ENCODE data around the gene LEFTY1.
"Not testable (repeated sequence)": the region's sequence is repeated elsewhere in the genome, so short reads cannot be mapped to it uniquely, and the experiment has no call there.

Gene LEFTY1, protein sequence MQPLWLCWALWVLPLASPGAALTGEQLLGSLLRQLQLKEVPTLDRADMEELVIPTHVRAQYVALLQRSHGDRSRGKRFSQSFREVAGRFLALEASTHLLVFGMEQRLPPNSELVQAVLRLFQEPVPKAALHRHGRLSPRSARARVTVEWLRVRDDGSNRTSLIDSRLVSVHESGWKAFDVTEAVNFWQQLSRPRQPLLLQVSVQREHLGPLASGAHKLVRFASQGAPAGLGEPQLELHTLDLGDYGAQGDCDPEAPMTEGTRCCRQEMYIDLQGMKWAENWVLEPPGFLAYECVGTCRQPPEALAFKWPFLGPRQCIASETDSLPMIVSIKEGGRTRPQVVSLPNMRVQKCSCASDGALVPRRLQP

DNA sequence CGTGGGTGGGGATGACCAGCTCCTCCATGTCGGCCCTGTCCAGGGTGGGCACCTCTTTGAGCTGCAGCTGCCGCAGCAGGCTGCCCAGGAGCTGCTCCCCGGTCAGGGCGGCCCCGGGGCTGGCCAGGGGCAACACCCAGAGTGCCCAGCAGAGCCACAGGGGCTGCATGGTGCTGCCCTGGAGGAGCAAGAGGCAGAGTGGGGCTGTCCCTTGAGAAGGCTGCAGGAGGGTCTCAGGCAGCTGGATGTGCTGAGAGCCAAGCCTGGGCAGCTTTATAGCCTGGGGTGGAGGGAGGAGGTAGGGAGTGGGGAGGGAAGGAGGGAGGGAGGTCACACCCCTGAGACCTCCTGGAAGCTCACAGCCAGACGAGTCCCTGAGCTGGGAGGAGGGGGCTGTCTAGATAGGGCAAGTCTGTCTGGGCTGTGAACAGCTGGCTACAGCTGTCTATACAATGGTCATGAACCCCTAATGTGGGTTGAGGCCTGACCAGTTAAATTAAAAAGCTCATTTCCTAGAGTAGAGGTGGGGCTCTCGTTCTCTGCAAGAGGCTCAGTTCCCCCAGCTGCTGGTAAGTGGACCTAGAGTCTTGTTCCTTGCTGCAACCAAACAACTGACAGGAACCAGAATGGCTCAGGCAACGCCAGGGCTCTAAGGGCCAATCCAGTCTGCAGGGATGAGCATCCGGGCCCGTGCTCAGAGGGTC is at the start of gene LEFTY1:
LEFTY1 (minus strand) TSS at position 249 of the 704 bp plus-strand sequence; CDS start at position 169, 80 bp downstream.
- DNase-seq: no peak

GRCh38 chr1:225937048-225937968 is 48.4 kb upstream of the LEFTY1 start:
- no peak for DNase-seq

DNA sequence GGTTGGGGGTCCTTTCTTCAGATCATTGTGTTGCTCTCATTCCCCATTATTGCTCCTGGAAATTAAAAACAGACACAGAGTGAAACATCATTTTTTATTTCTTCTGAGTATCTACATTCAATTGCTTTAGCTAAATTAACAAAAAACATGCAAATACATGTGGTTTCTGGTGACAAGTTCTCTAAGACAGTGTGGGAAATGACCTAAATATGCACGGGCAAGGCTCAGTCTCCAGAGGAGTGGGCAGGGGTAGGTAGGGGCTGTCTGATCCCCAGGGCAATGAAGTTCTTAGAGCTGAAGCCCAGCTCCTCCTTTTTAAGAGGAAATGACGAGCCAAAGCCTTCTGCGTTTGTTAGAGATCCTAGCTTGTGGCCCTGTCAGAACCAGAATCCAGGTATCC is 47.6 kb upstream of the LEFTY1 start:
- no peak for DNase-seq

- not testable (repeated sequence) for DNase-seq
Measured at GRCh38 chr1:225936086-225936485, 47.1 kb upstream of the LEFTY1 start.

GRCh38 chr1:225934711-225935110 is 45.8 kb upstream of the LEFTY1 start:
- no peak for DNase-seq

DNA sequence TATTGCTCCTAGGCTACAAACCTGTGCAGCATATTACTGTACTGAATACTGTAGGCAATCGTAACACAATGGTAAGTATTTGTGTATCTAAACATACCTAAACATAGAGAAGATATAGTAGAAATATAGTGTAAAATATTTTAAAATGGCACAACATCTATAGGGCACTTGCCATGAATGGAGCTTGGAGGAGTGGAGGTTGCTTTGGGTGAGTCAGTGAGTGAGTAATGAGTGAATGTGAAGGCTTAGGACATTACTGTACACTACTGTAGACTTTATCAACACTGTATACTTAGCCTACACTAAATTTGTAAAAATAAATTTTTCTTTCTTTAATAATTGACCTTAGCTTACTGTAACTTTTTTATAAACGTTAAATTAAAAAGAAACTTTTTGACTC is 44.1 kb upstream of the LEFTY1 start:
- DNase-seq: no peak

GRCh38 chr1:225931270-225932136 is 42.6 kb upstream of the LEFTY1 start:
- DNase-seq: no peak

- DNase-seq: no peak
Measured at GRCh38 chr1:225930566-225930965, 41.6 kb upstream of the LEFTY1 start.

GRCh38 chr1:225929462-225929861 is 40.5 kb upstream of the LEFTY1 start:
- not testable (repeated sequence) for DNase-seq

- no peak for DNase-seq
Measured at GRCh38 chr1:225928186-225929175, 39.5 kb upstream of the LEFTY1 start.

GRCh38 chr1:225926551-225927113 is 37.7 kb upstream of the LEFTY1 start:
- DNase-seq: no peak

GRCh38 chr1:225923692-225924555 is 35.0 kb upstream of the LEFTY1 start, which contains the start of gene PYCR2:
Gene PYCR2 (minus strand): TSS chr1:225924250. CDS start chr1:225924110, 140 bp downstream.
- peak; percentile 92 for DNase-seq

DNA sequence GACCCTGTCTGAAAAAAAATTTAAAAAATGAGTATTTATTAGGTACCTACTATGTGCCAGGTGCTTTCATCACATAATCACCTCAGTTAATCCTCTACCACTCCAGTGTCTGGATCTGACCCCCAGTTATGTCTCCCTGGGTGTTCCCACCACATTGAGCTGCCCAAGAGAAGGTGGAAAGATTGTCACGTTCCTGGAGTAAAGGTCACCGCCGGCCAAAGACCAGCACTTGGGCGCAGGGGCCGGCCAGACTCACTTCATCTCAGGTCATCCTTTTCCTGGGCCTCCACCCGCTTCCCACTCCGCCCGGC is 34.4 kb upstream of the LEFTY1 start:
- DNase-seq: no peak

GRCh38 chr1:225921734-225922709 is 33.1 kb upstream of the LEFTY1 start:
- DNase-seq: no peak

DNA sequence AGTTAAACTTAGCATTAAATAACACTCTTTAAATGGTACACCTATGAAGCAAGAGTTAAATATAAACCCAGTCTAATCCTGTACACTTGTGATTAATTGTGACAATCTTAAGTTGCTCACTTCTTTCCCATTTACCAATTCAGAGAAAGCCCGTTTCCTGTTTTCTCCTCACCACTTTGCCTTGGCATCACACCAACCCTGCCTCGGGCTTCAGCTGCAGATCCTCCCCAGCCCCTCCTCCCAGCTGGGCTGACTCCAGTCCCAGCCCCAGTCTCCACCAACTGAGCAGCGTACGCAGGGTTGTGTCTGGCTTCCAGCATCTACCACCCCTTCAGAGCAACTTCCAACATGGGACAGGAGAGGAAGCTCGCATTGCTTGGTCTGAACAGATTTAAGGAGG is 31.0 kb upstream of the LEFTY1 start:
- no peak for DNase-seq

DNA sequence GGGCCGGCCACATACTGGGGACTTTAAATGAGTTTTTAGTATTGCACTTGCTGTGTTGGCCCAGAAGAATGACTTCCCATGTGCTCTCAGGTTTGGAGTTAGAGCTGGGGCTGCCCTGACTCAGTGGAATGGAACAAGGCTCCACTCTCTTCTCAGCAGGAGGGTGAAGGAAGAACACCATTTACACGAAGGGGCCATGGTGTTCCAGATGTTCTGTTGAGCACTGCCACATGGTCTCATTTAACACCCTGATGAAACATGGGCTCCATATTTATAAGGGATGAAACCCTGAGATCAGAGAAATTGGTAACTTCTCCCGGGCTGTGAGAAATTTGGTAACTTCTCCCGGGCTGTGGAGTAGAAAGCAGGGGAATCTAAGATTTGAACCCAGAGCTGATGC is 29.3 kb upstream of the LEFTY1 start:
- DNase-seq: no peak

GRCh38 chr1:225917536-225917935 is 28.6 kb upstream of the LEFTY1 start:
- no peak for DNase-seq

- no peak for DNase-seq
Measured at GRCh38 chr1:225917101-225917500, 28.2 kb upstream of the LEFTY1 start.
